HUES48 (cell line): ENCODE data around the gene NUDT3.

Experiments
- H3K27ac ChIP-seq: one replicate; pipeline ENCODE4 v1.7.0; 2013; ENCODE audit warnings: low read depth, low read length, inconsistent platforms
- H3K27me3 ChIP-seq: 2 replicates; pipeline ENCODE4 v1.6.1; 2013; ENCODE audit warnings: mild to moderate bottlenecking, low read length; ENCODE audit not compliant: control insufficient read depth, insufficient read depth
- H3K36me3 ChIP-seq: 2 replicates; pipeline ENCODE4 v1.6.1; 2013; ENCODE audit warnings: low read length; ENCODE audit not compliant: control insufficient read depth, insufficient read depth
- H3K4me1 ChIP-seq: 2 replicates; pipeline ENCODE4 v1.6.1; 2013; ENCODE audit warnings: mild to moderate bottlenecking, low read length; ENCODE audit not compliant: control insufficient read depth, insufficient read depth
- H3K4me3 ChIP-seq: 2 replicates; pipeline ENCODE4 v1.5.1; 2013; ENCODE audit warnings: mild to moderate bottlenecking, low read depth, low read length
- H3K9ac ChIP-seq: 2 replicates; pipeline ENCODE4 v1.6.1; 2013; ENCODE audit warnings: mild to moderate bottlenecking, low read depth, low read length, moderate library complexity
- H3K9me3 ChIP-seq: 2 replicates; pipeline ENCODE4 v1.6.1; 2013; ENCODE audit warnings: low read length; ENCODE audit not compliant: control insufficient read depth, insufficient read depth

Gene NUDT3

GRCh38 chr6:34285448-34286164 lies 106.9 kb downstream of the NUDT3 start:
- no peaks in the 10 kb centered on the region for H3K4me1 ChIP-seq
- H3K27me3 ChIP-seq, result no peaks in the 10 kb centered on the region
- H3K4me3 ChIP-seq, result no peak overlapping the region
- no peak overlapping the region for H3K27ac ChIP-seq
- peaks cover 19% of the 10 kb centered on the region for H3K36me3 ChIP-seq
- no peaks in the 10 kb centered on the region for H3K9me3 ChIP-seq
- H3K9ac ChIP-seq, result no peak overlapping the region

GRCh38 chr6:34284563-34285447 lies 107.7 kb downstream of the NUDT3 start:
- H3K36me3 ChIP-seq, result peaks cover 19% of the 10 kb centered on the region

GRCh38 chr6:34281702-34282334 lies 110.7 kb downstream of the NUDT3 start:
- Histone ChIP-seq H3K27ac (no peak overlapping the region), H3K4me3 (no peak overlapping the region), H3K9ac (no peak overlapping the region), H3K27me3 (no peaks in the 10 kb centered on the region), H3K4me1 (no peaks in the 10 kb centered on the region), H3K36me3 (peaks cover 15% of the 10 kb centered on the region), H3K9me3 (no peaks in the 10 kb centered on the region)

More at GRCh38 chr6:34284563-34285447, 107.7 kb downstream of the NUDT3 start:
- Histone ChIP-seq H3K27me3 (no peaks in the 10 kb centered on the region), H3K9ac (no peak overlapping the region), H3K9me3 (no peaks in the 10 kb centered on the region), H3K27ac (no peak overlapping the region), H3K4me3 (no peak overlapping the region), H3K4me1 (no peaks in the 10 kb centered on the region)

- Histone ChIP-seq H3K36me3 (peaks cover 14% of the 10 kb centered on the region), H3K27me3 (no peaks in the 10 kb centered on the region), H3K4me1 (no peaks in the 10 kb centered on the region), H3K9ac (no peak overlapping the region), H3K9me3 (no peaks in the 10 kb centered on the region), H3K4me3 (no peak overlapping the region), H3K27ac (no peak overlapping the region)
These were observed 112.3 kb downstream of the NUDT3 start for GRCh38 chr6:34280216-34280615.

DNA sequence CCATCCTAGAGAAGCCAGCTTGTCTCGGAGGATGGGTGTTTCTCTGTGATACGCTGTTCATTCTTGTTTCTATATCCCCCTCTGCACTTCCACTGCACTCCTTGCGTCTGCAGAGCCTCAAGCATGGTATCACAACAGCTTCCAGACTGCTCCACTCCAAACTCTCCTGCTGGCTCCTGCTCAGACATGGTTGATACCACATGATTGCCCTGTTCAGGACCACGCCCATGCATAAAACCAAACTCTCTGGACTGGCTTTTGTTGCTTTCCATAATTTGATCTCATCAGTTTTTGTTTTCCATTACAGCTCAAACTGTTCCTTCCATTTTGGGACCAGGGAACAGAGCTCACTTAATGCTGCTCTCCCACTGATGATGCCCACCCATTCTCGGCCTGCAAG lies 113.6 kb downstream of the NUDT3 start:
- Histone ChIP-seq H3K27me3 (no peaks in the 10 kb centered on the region), H3K4me3 (no peak overlapping the region), H3K27ac (no peak overlapping the region), H3K4me1 (no peaks in the 10 kb centered on the region), H3K9me3 (no peaks in the 10 kb centered on the region), H3K9ac (no peak overlapping the region), H3K36me3 (peaks cover 5% of the 10 kb centered on the region; the same call in 1 of the 2 replicates)

DNA sequence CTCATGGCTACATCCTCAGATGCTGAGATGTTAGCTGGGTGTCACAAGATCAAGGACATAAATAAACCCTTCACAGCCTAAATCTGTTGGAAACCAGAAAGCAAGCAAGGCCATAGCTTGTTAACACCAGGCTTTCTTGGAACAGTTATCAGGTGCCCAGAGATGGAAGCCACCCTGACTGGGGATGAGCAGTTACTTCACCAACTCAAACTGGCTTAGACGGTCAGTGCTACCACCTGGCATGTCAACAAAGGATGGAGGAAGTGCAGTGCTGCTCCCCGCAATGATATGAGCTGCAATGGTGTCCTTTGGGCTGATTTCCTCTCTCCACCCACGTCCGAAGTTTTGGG lies 114.7 kb downstream of the NUDT3 start:
- Histone ChIP-seq H3K4me1 (no peaks in the 10 kb centered on the region), H3K27ac (no peak overlapping the region), H3K27me3 (no peaks in the 10 kb centered on the region), H3K4me3 (no peak overlapping the region), H3K9me3 (no peaks in the 10 kb centered on the region), H3K36me3 (no peaks in the 10 kb centered on the region; the same call in 1 of the 2 replicates), H3K9ac (no peak overlapping the region)

DNA sequence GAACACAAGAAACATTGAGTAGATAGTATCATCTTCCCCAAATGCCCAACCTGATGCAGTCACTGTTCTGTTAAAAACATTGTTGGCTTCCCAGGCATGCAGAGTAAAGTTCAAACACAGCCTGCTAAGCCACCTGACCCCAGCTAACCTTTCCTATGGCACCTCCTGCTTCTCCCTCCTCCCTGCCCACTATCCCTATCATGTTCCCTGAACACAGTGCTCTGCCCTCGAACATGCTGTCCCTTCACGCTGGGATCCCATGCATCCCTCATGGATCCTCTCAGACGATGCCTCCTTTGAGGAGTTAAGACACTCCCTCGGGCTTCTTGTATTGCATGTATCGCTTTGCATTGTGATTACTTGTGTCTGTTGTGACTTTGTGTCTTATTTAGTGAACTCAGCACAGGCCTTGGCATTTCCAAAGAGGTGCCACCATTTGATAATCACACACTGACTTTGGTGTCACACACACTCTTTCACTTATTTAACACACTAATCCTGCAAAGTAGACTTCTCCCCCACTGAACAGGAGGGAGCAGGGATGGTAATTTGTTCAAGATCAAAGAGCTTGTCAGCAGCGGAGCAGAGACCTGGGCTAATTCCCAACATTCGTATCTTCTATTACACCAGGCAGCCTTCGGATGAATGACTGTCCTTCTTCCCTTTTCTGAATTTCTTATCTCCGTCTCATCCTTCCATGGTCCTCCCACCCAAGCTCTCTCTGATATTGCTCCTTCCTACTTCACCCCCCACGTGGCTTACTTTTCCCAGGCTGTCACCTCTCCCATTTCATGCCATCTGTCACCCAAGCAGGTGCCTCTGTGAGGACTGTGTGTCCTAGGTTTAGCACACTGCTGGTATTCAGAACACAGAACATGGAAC lies 115.3 kb downstream of the NUDT3 start:
- no peak overlapping the region for H3K4me3 ChIP-seq
- no peaks in the 10 kb centered on the region for H3K9me3 ChIP-seq
- H3K4me1 ChIP-seq, result no peaks in the 10 kb centered on the region
- no peak overlapping the region for H3K9ac ChIP-seq
- no peaks in the 10 kb centered on the region; the same call in 1 of the 2 replicates for H3K36me3 ChIP-seq
- H3K27ac ChIP-seq, result no peak overlapping the region
- H3K27me3 ChIP-seq, result no peaks in the 10 kb centered on the region

DNA sequence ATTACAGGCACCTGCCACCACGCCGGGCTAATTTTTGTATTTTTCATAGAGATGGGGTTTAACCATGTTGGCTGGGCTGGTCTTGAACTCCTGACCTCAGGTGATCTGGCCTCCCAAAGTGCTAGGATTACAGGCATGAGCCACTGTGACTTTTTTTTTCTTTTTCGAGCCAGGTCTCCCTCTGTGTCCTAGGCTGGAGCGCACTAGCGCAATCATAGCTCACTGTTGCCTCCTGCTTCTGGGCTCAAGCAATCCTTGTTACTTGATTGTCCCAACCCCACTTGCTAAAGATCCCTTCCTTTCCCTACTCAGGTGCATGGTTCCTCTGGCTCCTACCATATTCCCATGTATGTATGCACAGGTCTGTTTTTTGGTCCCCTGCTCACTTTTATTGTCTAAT lies 116.3 kb downstream of the NUDT3 start:
- H3K36me3 ChIP-seq, result no peaks in the 10 kb centered on the region; the same call in 1 of the 2 replicates
- H3K9ac ChIP-seq, result no peak overlapping the region
- no peak overlapping the region for H3K4me3 ChIP-seq
- no peaks in the 10 kb centered on the region for H3K9me3 ChIP-seq
- no peaks in the 10 kb centered on the region for H3K27me3 ChIP-seq
- no peak overlapping the region for H3K27ac ChIP-seq
- H3K4me1 ChIP-seq, result no peaks in the 10 kb centered on the region

- H3K36me3 ChIP-seq, result no peaks in the 10 kb centered on the region
- no peaks in the 10 kb centered on the region for H3K4me1 ChIP-seq
- H3K27ac ChIP-seq, result no peak overlapping the region
- H3K27me3 ChIP-seq, result no peaks in the 10 kb centered on the region
- H3K9me3 ChIP-seq, result no peaks in the 10 kb centered on the region
- H3K4me3 ChIP-seq, result no peak overlapping the region
- no peak overlapping the region for H3K9ac ChIP-seq
These were observed 117.2 kb downstream of the NUDT3 start for GRCh38 chr6:34275128-34275804.

DNA sequence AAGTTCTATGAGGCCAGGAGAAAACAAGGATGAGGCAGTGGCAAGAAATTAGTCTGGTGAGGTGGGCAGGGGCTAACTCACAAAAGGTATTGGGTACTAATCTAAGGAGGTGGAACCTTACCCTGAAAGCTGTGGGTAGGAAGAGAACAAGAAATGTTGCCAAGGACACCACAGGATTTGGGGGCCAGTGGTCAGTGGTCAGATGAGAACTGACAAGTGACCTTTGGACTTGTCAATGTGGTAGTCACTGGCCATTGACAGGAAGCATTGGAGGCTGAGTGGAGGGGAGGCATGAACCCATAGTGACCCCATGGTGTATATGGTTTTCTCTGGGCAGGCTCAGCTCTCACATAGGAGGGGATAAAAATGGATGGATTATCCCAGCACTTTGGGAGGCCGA lies 118.3 kb downstream of the NUDT3 start:
- Histone ChIP-seq H3K9me3 (no peaks in the 10 kb centered on the region), H3K9ac (no peak overlapping the region), H3K27me3 (no peaks in the 10 kb centered on the region), H3K4me3 (no peak overlapping the region), H3K36me3 (no peaks in the 10 kb centered on the region), H3K27ac (no peak overlapping the region), H3K4me1 (no peaks in the 10 kb centered on the region)
